GM18498 (cell line): ENCODE results near the gene LAYN.

Experiments
- ATAC-seq: cut with Tn5 transposase; IDR thresholded peaks from one replicate; pipeline ENCODE4 v1.9.1; 2021; ENCODE audit warnings: mild to moderate bottlenecking, moderate library complexity; ENCODE audit not compliant: unreplicated experiment

Gene LAYN

DNA sequence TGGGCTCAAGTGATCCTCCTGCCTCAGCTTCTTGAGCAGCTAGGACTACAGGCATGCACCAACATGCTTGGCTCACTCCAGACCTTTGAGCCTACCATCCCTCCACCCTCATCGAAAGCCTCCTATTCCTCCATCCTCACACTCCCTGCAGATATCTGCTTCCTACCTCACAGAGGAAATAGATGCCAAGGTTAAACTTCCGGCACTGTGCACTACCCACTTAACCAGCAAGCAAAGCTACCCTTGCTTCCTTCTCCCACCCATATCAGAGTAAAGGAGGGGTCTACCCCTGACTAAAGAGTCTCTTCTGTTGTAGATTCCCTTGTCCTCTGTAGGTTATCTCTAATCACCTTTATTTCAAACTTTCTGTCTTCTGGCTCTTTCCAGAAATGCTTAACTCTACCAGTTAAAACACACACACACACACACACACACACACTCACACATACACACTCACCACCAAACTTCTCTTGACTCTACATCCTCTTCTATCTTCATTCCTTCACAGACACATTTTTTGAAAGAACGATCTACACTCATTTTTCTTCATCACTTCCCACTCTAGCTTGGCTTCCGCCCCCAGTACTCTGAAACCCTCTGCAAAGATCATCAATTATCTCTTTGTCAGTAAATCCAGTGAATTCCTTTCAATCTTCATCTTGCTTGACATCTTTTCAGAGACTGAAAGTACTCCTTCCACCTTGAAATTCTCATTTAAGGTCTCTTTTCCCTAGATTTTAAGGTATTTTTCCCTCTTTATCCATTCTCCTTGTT lies 50.9 kb downstream of the LAYN start:
- no peak for ATAC-seq

DNA sequence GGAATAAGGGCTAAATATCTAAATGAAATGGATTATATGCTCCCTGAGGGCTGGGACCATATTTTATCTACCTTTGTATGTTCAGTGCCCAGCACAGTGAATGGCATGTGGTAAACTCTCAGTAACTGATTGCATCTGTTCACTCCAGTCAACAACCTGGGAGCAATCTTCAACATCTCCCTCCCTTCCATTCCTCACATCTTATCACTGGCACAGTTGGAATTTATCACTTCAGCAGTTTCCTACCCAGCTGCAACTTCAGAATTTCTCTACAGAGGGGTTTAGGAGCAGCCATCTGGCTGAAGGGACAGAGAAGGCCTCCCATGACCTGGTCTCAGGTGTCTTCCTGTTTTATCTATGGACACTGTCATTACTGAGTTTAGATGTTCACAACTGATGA lies 52.0 kb downstream of the LAYN start:
- no peak for ATAC-seq

DNA sequence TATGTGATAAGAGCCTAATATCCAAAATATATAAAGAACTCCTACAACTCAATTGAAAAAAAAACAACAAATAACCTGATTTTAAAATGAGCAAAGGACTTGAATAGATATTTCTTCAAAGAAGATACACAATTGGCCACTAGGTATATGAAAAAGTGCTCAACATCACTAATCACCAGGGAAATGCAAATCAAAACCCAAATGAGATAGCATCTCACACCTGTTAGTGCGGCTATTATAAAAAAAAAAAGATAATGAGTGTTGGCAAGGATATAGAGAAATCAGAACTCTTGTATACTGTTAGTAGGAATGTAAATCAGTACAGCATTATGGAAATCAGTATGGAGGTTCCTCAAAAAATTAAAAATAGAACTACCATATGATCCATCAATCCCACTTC lies 55.8 kb downstream of the LAYN start:
- no peak for ATAC-seq

DNA sequence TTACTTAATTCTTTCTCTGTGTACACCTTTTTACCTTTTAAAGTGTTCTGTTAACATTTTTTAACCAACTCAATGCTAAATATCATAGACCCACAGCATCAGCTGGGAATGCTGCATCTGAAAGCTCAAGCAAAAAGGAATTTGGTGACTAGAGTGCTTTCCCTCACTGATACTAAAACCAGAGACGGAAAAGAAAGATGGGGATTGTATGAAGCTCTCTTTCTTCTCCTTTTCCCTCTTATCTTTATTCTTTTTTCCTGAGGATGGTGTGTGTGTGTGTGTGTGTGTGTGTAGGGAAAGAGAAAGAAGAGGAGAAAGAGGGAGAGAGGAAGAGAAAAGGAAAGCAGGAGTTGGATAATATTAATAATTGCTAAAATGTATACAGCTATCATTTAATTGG lies 57.6 kb downstream of the LAYN start:
- no peak for ATAC-seq

DNA sequence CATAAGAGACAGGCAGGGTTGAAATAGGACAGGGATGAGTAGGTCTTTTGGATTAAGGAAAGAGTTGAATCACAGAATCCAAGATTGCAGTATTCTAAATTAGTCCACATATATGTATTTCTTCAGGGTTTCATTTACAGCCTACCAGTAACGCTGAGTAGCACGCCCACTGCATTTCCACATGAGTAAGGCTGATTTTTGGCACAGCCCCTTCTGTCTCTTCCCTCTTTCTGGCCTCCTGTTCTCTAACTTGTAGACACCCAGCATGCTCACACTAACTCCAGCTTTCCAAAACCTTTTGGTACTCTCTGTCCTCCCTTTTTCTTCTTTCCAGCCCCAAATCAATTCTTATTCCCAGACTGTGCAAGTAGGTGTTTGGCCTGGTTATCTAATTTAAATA lies 58.0 kb downstream of the LAYN start:
- ATAC-seq, result no peak

DNA sequence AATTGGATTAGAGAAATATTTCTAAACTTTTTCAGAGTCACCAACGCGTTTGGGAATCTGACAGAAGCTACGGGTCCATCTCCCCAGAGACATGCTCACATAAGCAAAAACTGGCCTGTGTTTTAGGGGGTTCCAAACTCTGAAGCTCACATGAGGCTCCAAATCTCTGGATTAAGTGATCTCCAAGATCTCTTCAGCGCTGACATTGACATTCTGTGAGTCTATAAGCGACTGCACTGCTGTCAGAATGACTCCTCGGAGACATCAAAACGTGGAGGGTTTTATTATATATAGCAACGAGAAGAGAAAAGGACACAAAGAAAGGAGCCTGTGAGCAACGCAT lies 61.1 kb downstream of the LAYN start:
- ATAC-seq, result no peak

DNA sequence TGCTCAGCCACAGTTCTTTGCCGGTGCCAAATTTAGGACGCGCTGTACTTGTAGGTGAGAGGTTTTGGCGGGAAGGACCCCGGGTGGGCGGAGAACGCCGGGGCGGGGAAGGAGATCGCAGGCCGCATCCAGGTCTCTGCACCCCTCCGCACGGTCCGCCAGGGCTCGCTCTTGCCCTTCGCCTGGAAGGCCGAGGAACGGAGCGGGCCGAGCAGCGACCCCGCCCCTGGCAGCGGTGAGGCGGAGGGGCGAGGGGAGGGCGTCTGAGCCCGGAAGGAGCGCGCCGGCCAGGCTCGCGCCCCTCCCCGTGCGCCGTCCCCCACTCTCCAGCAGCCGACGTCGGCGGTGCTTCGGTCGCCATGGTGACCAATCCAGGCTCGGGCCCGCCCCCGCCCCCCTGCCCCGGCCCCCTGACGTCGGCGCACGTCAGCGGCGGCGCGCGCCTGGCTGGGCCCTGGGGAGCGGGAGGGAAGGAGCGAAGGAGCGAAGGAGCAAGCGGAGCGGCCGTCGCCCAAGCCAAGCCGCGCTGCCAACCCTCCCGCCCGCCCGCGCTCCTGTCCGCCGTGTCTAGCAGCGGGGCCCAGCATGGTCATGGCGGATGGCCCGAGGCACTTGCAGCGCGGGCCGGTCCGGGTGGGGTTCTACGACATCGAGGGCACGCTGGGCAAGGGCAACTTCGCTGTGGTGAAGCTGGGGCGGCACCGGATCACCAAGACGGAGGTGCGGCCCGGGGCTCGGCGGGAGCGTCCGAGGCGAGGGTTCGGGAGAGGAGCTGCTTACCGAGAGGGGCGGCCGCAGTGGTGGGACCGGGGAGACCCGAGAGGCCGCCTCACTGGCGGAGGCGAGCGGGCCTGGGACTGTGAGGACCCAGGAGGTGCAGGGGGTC lies 61.7 kb downstream of the LAYN start, which contains the start of gene SIK2:
Gene SIK2 (plus strand): TSS at position 471 of the 886 bp plus-strand sequence. CDS start 115 bp downstream, at position 586.
- ATAC-seq, result peak; percentile 90

DNA sequence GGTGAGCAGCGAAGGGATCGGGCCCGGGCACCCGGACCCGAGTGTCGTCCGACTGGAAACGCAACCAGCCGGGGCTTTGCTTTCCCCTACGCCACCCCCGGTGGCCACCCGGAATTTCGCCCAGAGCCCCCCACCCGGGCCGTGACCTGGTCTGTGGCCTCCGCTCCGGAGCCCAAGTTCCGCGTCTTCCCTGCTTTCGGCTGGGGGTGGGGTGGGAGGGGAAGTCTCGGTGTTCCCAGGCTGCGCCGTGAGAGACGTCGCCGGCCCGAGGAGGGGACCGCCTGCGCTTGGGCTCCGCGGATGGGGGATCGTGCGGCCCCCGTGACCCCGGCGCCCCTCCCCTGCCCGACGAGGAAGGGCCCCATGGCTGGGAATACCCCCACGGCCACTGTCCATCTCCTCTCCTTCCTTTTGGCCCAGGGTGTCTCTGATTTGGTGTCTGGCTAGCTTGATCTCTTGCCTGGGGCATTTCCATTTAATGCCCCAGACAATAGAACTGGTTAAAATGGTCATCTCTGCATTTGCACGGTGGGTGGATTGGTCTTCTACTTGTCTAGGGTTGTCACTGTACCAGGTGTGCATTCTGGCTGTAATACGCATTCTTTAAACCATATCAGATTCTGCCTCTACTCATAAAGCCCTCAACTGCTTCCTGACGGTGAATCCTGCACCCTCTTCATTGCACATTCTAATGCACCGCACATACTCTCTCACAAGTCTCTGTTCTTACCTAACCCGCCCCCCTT lies 62.5 kb downstream of the LAYN start:
- ATAC-seq, result no peak

DNA sequence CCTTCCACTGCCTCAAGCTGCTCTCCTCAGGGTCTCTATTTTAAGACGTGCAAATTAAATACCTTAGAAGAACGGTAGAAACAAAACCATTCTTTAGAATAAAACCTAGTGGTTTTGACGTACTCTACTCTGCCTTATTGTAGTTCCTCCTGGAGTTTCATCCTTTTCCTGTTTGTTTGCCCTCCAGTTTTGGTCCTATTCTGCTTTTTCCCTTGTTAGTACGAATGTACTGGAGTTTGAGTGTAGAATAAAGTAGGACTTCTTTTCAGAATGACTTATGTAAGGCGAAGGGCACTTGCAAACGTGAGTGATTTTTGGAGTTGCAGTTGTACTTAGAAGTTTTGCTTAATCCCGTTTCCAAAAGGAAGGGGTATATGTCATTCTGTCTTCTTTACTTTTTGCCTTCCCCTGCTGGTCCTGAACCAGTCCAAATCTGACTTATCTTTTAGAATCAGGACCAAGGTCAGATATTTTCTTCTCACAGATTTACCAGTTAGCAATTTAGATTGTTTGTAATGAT lies 63.2 kb downstream of the LAYN start:
- ATAC-seq, result no peak

DNA sequence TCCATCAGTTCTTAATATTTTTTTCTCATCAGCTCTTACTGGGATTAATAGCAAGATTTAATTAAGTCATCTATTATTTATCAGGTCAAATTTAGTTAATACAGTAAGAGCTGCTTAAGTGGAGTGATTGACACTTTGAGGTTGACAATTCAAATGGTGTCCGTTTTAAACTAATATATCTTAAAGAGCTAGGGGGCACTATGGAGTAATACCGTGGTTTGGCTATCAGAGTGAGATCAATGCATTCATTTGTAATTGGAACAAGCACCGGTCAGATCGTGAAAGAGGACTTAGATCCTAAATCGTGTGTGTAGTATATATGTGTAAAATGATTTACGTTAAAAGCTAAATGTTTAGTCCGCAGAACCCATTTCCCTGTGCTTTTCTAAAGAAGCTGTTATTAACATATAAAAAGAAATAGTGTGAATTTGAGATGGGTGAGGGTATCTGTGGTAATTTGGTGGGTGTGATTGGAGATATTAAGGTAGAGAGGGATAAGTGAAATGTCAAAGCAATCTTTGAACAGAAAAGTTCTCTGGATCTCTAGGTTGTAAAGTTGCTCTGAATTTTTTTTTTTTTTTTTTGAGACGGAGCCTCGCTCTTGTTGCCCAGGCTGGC lies 64.0 kb downstream of the LAYN start:
- ATAC-seq, result no peak

DNA sequence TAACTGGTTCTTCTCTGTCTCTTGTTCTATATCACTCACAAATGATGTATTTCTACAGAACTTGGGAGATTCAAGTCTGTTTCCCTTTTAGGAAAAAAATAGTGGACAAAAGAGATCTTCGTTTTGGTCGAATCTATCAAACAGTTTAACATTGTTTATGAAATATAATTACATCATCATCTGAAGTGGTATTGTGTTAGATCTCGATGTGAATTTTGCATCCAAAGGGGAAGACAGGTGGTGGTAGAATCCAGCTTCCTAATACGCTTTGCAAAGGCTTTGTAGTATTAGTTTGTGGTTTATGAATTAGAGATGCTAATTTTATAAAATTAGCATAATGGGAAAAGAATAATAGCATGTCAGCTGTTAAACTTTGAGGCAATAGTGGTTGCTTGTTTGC lies 65.2 kb downstream of the LAYN start:
- no peak for ATAC-seq

DNA sequence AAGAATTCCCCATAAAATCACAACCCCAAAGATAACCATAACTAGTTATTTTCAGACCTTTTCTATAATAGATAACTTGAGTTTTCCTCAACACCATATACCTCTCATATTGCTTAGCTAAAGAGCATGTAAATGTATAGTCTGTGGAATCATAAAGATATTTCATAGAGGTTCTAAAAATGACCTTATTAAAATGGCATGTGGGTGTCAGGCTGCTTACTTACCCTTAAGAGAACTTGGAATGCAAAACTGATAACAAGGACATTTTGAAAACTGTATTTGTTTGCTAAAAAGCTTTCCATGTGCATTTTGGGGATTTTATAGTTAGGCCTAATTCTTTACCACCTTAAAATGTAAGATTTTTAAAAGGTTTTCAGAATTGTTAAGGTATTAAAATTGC lies 66.5 kb downstream of the LAYN start:
- ATAC-seq, result no peak

DNA sequence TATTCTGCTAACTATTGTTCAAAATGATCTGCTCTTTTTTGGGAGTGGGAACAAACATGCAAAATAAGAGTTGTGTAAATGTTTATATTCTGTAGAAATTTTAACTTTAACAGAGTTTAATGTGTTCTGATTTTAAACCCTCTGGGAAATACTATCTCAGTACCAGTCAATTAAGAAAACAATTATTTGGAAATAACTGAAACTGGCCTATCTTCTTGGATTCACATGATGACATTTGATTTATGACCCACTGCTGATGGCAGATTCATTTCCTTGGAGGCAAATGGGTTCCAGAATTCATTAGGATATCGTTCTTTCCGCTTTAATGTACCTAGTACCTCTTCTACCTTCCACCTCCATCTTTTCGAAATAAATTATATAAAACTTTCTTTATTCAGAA lies 67.2 kb downstream of the LAYN start:
- no peak for ATAC-seq
